GM19463 (cell line): Measurements from ENCODE around the gene ENTREP3.
"Not testable (repeated sequence)": the region's sequence is repeated elsewhere in the genome, so short reads cannot be mapped to it uniquely, and the experiment has no call there.

ENCODE experiments used
- ATAC-seq: cut with Tn5 transposase; IDR thresholded peaks from one replicate; pipeline ENCODE4 v1.9.1; 2021; ENCODE audit warnings: mild to moderate bottlenecking, moderate library complexity; ENCODE audit not compliant: unreplicated experiment

ENTREP3 gene

DNA sequence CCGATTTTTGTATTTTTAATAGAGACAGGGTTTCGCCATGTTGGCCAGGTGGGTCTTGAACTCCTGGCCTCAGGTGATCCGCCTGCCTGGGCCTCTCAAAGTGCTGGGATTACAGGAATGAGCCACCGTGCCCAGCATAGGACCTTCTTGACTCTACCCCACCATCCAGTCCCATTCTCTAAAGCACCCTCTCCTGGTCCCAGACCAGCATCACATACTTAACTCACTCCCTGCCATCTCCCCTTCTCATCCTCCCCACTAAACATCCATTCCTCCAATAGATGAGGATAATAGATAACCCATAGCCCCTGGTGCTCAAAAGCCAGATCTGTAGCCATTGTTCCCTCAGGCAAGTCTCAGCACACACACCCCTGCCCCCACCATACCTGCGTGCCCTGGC, 2.1 kb downstream of the ENTREP3 start:
- ATAC-seq, result no peak

DNA sequence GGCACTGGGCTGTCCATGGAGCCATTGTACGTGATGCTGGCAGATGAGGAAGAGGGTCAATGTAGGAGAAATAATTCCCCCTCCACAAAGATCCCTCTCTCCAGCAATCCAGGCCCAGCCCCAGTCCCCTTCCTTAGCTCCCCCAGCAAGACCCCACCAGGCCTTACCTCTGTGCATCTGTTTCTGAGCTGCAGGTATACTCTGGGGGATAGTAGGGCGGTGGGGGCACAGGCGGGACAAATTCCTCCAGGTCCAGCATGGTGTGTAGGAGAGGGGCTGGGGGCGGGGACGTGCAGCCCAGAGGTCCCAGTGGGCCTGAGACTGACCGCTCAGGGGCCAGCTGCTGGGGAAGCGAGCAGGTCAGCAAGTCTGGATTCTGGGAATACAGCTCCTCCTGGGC, 3.7 kb downstream of the ENTREP3 start:
- ATAC-seq, result no peak

DNA sequence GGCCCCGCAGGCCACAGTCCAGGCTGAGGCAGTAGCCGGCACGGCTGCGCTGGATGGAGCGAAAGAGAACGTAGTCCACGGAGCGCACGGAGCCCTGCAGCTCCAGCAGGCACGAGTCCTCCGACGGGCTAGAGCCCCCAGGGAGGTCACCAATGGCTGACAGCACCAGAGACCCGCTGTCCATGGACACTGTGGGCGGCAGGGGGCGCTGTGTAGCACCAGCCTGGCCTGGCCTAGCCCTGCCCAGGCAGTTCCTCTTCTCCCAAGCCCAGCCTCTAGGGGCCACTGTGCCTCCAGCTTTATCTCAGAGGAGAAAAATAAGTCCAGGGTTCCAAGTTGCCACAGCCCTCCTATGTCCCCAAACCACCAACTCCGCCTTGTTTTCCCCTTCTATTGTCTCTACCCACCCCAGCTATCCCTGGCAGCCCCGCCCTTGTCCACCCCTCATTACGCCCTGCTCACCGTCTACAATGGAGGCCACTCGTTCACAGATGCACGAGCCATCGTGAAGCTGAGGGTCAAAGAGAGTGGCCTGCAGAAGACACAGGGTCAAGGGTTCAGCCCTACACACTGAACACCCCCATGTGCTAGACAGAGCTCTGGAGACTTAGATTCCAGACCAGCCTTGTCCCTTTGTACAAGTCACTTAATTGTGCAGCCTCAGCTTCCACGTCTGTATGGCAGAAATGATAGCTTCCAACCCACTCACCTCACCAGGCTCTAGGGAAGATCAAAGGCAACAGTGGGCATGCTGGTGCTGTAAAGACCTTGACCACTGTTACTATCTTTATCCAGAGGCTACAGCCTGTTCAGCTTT, 4.4 kb downstream of the ENTREP3 start:
- peak; percentile 87 for ATAC-seq

DNA sequence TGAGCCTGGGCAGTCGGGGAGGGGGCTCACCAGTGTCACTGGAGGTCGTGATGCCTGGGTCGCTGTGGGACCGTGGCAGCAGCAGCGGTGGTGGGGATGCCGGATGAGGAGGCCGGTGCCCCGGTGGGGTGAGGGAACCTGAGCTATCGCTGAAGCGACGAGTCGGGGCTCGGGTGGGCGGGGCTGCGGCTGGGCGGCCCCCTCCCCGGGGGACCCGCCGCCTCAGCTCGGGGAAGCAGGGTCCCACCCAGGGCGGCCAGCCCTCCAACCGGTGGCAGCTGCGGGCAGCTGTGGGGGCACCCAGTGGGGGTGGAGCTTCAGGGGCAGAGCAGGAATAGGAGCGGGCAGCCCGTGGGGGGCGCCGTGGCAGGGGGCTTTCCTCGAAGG, 5.0 kb downstream of the ENTREP3 start:
- ATAC-seq, result peak; percentile 8

DNA sequence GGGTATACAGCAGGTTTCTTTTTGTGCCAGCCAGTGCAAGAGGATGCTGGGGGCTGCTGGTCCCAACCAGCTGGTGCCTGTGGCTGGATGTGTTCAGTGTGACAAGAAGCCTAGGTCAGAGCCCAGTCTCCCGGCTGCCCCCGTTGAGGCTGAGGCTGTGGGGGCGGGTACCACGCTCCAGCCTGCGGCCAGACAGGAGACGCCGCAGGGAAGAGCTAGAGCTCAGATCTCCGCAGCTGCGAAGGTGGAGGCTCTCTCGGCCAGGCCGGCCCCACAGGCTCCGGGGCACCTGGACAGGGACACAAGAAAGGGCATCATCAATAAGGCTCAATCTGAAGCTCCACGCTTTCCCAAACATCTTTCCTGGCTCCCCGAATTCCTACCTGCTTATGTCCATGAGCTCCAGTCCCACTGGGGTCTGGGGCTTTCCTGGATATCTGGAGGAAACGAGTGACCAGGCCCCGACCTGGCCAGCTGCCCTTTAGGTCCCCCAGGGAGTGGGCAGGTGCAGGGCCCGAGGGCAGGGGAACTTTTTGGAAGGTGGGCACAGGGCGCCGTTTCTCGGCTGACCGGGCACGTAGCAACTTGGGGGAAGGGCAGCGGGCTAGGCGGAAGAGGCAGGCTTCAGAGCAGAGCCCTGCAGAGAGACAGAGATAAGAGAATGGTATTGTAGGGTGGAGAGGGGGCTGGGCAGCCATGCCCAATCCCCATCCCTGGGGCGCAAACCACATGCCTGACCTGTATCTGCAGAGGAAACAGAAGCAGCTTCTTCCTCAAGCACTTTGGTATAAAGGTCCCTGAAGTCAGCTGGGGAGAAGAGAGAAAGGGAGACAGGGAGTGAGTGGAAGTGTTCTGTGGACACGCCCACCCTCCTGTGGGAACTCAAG, 7.4 kb downstream of the ENTREP3 start:
- no peak for ATAC-seq

DNA sequence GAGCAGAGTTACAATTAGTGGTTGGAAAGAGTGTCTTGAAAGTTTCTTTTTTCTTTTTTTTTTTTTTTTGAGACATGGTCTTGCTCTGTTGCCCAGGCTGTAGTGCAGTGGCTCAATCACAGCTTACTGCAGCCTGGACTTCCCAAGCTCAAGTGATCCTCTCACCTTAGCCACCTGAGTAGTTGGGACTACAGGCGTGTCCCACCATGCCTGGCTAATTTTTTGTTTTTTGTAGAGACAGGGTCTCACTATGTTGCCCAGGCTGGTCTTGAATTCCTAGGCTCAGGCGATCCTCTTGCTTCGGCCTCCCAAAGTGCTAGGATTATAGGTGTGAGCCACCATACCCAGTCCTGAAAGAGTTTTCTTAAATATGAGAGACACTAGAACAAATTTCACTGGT, 8.5 kb downstream of the ENTREP3 start:
- not testable (repeated sequence) for ATAC-seq

DNA sequence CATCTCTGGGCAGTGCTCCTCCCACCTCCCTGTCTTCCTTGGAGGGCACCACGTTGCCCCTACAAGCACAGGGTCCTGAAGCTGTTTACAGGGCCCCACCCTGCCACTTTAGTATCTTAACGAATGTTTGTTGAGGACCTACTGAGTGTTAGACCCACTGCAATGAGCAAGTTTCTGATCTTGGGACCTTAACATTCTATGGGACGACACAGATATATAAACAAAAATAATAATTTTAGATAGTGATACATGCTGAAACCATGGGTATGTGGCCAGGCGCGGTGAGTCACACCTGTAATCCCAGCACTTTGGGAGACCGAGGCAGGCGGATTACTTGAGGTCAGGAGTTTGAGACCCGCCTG, 10.1 kb downstream of the ENTREP3 start:
- ATAC-seq, result no peak

DNA sequence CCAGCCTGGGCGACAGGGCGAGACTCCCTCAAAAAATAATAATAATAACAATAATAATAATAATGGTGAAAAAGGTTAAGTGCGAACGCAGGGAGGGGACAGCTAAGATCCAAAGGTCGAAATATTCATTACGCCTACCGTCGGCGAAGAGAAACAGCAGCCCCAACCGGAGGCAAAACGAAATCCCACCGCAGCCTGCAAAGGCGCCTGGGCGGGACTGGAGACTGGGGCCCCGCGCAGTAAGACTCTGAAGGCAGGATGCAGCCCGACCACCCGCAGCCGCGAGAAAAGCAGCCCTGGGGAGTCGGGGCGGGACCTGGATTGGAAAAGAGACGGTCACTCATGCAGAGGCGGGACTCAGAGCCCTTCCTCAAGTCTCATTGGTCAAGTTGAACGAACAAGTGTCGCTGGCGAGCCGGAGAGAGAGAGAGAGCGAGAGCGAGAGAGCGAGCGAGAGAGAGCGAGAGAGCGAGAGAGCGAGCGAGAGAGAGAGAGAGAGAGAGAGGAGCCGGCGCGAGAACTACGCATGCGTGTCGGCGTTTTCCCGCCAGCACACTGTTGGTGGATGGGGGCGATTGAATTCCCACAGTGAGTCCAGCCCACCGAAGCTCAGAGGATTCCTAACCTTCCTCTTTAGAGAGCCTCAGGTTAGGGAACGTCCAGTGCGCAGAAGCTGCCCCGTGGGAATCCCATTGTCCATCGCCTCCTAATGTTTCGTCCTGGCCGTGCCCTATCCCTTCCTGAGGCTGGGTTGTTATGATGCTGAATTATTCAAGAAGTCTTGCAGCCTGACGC, 10.7 kb downstream of the ENTREP3 start:
- peak; percentile 87 for ATAC-seq

DNA sequence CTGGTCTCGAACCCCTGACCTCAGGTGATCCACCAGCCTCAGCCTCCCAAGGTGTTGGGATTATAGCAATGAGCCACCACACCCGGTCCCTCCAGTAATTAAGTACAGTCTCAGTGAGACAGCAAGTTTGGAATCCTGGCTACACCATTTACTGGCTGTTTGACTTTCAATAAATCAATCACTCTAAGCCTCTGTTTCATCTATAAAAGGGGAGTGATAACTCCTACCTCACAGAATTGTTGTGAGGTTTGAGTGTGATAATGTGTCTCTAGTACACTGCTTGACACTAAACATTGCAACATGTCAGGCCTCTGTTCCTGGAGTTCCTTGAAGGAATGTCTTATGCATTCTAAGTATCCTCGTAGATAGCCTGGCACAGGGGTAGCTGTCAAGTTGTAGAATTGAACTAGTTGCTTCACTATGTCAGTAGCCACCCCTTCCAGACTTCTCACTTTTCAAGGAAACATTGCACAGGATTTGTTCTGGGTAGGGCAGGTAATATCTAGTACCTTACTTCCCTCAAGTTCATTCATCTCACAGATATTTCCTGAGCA, 12.4 kb downstream of the ENTREP3 start:
- no peak for ATAC-seq

DNA sequence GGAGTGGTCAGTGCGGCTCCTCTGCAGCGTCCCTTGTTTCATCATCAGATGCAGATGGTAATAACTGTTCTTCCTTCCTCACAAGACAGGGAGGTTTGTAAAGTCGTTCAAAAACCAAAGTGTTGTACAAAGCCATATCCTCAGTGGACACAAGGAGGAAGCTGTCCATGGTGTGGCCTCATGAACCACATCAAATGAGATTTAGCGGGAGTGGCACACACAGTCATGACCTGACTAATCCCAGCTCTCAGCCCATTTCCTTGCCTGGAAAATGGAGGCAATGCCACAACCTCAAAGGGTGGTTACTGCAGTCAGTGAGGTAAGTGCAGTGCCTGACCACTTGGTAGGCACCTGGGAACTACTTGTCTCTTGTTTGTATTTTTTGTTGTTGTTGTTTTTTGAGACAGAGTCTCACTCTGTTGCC, 13.4 kb downstream of the ENTREP3 start:
- no peak for ATAC-seq

DNA sequence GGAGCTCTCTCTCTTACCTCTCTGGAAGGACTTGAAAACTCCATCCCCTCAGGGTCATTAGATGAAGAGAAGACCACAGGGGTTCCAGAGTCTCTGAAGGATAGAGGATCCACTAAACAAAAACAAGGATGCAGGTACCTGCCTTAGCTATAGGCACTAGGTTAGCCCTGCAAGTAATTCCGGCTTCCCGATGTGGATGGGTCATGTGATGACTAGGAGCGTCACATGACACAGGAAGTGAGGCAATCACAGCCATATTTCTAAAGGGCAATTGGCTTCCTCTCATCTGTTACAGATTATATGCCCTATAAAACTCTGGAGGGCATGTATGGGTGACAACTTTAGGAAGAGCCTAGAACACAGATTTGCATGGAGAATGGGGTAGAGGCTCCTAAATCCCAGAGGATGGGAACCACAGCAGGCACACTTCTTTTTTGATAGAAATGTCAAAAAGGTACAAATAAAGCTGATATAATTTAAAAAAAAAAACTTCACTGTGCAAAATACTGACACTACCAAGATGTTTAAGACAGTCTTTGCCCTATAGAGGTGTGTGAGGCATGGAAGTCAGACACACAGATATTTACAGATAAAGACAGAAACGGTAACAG, 14.1 kb downstream of the ENTREP3 start:
- no peak for ATAC-seq

DNA sequence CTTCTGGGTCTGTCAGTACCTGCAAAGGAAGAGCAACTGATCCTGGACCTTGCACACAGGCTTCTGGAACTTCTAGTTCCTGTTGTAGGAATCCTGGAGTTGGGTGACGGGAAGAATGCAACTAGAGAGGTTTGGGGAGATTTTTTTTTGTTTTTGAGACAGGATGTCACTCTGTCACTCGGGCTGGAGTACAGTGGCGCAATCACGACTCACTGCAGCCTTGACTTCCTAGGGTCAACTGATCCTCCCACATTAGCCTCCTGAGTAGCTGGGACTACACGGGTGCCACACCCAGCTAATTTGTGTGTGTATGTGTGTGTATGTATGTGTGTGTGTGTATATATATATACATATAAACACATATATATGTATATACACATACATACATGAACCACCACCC, 18.8 kb downstream of the ENTREP3 start:
- ATAC-seq, result no peak

DNA sequence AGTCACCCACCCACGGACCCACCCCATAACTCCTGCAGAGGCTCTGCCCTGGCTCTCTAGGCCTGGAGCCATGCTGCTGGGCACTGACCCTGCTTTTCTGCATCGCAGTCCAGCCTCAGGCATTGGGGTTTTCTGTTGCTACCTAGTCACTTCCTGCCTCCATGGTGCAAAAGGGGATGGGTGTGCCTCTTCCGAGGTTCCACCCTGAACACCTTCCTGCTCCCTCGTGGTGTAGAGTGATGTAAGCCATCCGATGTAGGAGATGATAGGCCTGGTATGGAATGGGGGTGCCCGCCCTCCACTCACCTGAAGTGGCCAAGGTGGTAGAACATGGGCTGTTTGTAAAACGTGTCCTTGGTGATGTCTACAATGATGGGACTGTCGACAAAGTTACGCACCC, 19.9 kb downstream of the ENTREP3 start:
- ATAC-seq, result not testable (repeated sequence)

DNA sequence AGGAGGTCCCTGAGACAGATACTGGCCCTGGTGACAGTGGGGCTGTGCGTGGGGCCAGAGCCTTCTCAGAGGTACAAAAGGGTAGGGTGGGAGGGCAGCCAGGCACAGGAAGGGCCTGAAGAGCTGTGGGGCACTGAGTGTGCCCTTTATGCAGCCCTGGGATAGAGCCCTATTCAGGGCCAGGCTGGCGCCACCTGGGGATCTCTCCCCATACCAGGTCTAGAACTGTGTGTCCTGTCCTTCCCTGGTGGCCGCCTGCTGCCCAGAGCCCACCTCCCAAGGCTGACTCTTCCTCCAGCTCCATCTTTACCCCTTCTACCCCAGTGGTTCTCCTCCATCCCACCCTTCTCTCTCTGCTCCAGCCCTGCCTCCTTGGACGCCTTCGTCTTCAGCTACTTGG, 21.8 kb downstream of the ENTREP3 start:
- ATAC-seq, result not testable (repeated sequence)

DNA sequence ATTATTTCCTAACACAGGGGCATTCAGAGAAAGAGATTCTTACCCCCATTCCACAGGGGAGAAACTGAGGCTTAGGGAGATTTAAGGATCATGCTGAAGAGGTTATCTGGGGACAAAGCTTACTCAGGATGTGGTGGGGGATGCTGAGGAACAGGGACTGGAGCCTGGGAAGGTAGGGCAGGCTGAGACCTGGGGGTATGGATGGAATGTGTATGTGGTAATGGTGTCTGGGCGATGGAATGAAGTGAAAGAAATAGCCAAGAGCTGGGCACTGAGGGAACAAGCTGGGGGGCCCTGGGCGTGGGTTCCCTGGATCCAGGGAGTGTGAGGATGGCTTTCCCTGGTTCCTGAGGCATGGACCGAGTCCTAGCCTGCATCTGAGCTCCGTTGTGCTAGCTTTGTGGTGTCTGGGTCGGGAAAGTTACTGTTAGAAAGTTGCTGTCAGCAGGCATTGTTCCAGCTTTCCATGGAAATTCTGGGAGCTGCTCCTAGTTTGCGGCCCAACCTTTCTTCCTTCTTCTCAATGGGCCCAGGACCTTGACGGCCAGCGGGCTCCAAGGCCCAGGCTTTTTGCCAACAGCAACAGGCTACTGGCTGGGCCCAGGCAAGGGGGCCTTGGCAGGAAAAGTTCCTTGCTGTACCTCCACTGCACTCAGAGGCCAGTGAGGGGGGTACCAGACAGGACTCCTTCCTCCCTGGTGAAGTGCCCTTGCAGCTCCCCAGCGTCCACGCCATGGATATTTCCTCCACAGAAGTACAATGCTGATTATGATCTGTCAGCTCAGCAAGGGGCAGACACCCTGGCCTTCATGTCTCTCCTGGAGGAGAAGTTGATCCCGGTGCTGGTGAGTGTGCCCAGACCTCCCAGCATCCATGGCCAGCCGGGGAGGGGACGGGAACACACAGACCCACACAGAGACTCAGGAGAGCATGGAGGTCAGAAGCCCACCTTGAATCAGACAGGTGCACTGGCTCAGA, 23.0 kb downstream of the ENTREP3 start:
- not testable (repeated sequence) for ATAC-seq

DNA sequence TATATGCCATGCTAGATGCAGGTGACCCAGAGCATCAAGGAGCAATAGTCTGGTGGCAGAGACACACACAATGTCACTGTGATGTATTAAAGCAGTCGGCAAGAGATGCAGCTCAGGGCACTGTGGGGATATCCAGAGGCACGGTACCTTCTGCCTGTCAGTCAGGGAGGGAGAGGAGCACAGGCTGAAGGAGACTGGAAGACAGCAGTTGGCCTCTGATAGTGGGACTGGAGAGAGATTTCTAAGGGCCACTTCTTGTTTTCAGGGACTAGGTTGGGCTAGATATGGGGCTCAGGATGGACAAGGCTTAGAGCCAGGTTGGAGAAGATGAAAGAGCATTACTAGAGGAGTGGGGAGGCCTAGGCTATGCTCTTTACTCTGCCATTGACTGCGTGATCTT, 24.0 kb downstream of the ENTREP3 start:
- ATAC-seq, result not testable (repeated sequence)

DNA sequence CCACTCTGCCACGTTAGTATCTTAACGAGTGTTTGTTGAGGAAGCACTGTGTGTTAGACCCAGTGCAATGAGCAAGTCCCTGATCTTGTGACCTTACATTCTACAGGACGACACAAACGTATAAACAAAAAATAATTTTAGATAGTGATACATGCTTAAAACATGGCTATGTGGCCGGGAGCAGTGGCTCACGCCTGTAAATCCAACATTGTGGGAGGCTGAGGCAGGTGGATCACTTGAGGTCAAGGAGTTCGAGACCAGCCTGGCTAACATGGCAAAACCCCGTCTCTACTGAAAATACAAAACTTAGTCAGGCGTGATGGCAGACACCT, 27.2 kb downstream of the ENTREP3 start:
- ATAC-seq, result no peak

DNA sequence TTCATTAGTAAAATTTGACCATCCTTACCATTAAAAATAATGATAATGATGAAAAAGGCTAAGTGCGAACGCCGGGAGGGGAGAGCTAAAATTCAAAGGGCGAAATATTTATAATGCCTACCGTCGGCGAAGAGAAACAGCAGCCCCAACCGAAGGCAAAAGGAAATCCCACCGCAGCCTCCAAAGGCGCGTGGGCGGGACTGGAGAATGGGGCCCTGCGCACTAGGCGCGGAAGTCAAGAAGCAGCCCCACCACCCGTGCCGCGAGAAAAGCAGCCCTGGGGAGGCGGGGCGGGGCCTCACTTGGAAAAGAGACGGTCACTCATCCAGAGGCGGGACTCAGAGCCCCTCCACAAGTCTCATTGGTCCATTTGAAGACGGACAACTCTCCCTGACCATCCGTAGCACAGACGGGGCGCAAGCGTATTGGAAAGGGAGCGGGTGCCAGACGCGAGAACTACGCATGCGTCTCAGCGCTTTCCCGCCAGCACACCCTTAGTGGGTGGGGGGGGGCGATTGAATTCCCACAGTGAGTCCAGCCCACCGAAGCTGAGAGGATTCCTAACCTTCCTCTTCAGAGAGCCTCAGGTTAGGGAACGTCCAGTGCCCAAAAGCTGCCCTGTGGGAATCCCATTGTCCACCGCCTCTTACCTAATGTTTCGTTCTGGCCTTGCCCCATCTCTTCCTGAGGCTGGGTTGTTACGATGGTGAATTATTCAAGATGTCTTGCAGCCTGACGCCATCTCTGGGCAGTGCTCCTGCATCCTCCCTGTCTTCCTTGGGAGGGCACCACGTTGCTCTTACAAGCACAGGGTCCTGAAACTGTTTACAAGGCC, 27.8 kb downstream of the ENTREP3 start:
- ATAC-seq, result peak; percentile 93

DNA sequence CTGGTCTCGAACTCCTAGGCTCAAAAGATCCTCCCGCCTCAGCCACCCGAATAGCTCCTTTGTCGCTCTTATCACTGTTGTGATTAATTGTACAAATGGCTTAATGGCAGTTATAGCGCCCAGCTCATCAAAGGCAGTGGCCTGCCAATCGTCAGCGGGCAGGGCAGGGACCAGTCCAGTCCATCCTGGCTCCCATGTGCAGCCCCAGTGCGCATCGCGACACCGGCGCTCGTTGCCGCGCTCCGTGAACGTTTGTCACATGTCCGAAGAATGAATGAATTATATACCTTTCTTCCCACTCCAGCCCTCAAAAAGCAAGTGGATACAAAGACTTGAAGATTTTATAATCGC, 28.4 kb downstream of the ENTREP3 start:
- ATAC-seq, result no peak
